Activated CD8-positive, alpha-beta T cell treated with anti-CD3 and anti-CD28 coated beads for 36 hours (primary cell): ENCODE results near the gene TRABD2A. TPM values are rescaled to one million over a fixed set of nuclear protein-coding genes. Genes with fewer than 3 reads are reported as not detected.

ENCODE experiments used
- ATAC-seq: fragments of 200-7000 bp; cut with Tn5 transposase; one replicate; pipeline ENCODE4 v1.10.0; 2021; ENCODE audit warnings: mild to moderate bottlenecking, moderate library complexity
- CTCF ChIA-PET: fragments of 350-600 bp; sonication (Branson Sonifier 250); formaldehyde crosslinking; loops from one replicate; lab custom pipeline; 2021; ENCODE audit warnings: antibody characterized with exemption; lab: Charles Lee
- POLR2A ChIA-PET: fragments of 350-600 bp; sonication (Branson Sonifier 250); formaldehyde crosslinking; loops from one replicate; lab custom pipeline; 2021; ENCODE audit warnings: antibody characterized with exemption; lab: Charles Lee
- DNase-seq: peaks from one replicate; pipeline ENCODE4 v3.0.0-alpha.2; 2020
- H3K27ac Mint-ChIP-seq: one replicate; pipeline ENCODE4 v1.8.0; 2021; ENCODE audit warnings: mild to moderate bottlenecking, mixed read lengths
- H3K27me3 Mint-ChIP-seq: one replicate; pipeline ENCODE4 v1.8.0; 2021; ENCODE audit warnings: mixed read lengths
- H3K36me3 Mint-ChIP-seq: one replicate; pipeline ENCODE4 v1.8.0; 2021; ENCODE audit warnings: low read depth, mixed read lengths
- H3K4me1 Mint-ChIP-seq: one replicate; pipeline ENCODE4 v1.8.0; 2021; ENCODE audit warnings: low read depth, mixed read lengths
- H3K4me3 Mint-ChIP-seq: one replicate; pipeline ENCODE4 v1.8.0; 2021; ENCODE audit warnings: mild to moderate bottlenecking, moderate library complexity, mixed read lengths
- H3K9me3 Mint-ChIP-seq: one replicate; pipeline ENCODE4 v1.8.0; 2021; ENCODE audit warnings: mixed read lengths
- intact Hi-C: fragments of 100-400 bp; cut with micrococcal nuclease; formaldehyde crosslinking; loops from one replicate; pipeline ENCODE4 v1.10.0; 2022
- total RNA-seq, 2 experiments: library from RNA; stranded (reverse); gene quantifications; one replicate each; pipeline ENCODE4 v1.2.3, GENCODE V29; 2021
- TF ChIP-seq, protein P1 (sequence below): fragments of 200-600 bp; IDR thresholded peaks from one replicate; pipeline ENCODE4 v1.8.0; 2022; ENCODE audit warnings: antibody characterized with exemption, mild to moderate bottlenecking

Gene TRABD2A
- total RNA-seq, 2 experiments from 2014 or later, result 56.3 to 56.4 TPM

DNA sequence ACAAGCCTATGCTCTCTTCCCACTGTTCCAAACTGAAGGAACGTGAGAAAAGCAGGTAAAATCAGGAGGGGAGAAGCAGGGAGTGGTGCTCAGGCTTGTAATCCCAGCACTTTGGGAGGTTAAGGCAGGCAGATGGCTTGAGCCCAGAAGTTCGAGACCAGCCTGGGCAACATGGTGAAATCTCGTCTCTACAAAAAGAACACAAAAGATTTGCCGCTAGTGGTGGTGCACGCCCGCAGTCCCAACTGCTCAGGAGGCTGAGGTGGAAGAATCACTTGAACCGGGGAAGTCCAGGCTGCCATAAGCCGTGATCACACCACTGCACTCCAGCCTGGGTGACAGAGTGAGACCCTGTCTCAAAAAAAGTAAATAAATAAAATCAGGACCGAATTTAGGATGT lies 23.3 kb upstream of the TRABD2A start:
- intact Hi-C loops, result loop anchor here (2.0 kb wide), 1 partner anchor 15 kb away; no protein-coding TSS in a partner anchor
- peaks cover 55% of the 10 kb centered on the region for H3K4me1 Mint-ChIP-seq
- H3K9me3 Mint-ChIP-seq, result peaks cover 3% of the 10 kb centered on the region
- ChIA-PET POLR2A (interaction anchor here (1.0 to 4.8 kb wide), 7 partner anchors 10 to 66 kb away, joined by 3 to 170 read pairs (median 10); partner anchors contain the start of gene TRABD2A), CTCF (interaction anchor here (1.2 to 5.1 kb wide), 5 partner anchors 9 to 22 kb away, joined by 3 to 60 read pairs (median 5); no protein-coding TSS in a partner anchor)
- TF ChIP-seq, protein P1, sequence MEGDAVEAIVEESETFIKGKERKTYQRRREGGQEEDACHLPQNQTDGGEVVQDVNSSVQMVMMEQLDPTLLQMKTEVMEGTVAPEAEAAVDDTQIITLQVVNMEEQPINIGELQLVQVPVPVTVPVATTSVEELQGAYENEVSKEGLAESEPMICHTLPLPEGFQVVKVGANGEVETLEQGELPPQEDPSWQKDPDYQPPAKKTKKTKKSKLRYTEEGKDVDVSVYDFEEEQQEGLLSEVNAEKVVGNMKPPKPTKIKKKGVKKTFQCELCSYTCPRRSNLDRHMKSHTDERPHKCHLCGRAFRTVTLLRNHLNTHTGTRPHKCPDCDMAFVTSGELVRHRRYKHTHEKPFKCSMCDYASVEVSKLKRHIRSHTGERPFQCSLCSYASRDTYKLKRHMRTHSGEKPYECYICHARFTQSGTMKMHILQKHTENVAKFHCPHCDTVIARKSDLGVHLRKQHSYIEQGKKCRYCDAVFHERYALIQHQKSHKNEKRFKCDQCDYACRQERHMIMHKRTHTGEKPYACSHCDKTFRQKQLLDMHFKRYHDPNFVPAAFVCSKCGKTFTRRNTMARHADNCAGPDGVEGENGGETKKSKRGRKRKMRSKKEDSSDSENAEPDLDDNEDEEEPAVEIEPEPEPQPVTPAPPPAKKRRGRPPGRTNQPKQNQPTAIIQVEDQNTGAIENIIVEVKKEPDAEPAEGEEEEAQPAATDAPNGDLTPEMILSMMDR, result no peak
- H3K27me3 Mint-ChIP-seq, result no peaks in the 10 kb centered on the region
- DNase-seq (peak; percentile 49), ATAC-seq (no peak)
- H3K36me3 Mint-ChIP-seq, result peaks cover 30% of the 10 kb centered on the region
- peak overlapping the region; percentile 93 for H3K27ac Mint-ChIP-seq
- peak overlapping the region; percentile 98 for H3K4me3 Mint-ChIP-seq

DNA sequence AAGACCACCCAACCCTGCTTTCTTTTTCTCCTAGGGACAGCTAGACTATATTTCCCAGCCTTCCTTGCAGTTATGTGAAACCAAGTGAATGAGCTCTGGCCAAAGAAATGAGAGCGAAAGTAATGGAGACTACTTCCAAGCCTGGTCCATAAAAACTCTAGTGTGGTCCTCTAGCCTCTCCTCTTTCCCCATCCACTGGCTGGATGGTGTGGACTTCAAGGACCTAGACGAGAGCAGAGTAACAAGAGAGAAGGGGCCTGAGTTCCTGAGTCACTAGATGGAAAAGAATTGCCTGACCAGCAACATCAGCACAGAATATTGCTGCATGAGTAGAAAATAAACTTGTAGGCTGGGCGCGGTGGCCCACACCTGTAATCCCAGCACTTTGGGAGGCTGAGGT lies 21.6 kb upstream of the TRABD2A start:
- intact Hi-C loops, result no loop called here
- POLR2A ChIA-PET, result interaction anchor here (0.9 to 1.1 kb wide), 2 partner anchors 14 to 23 kb away, joined by 3 read pairs; no protein-coding TSS in a partner anchor
- CTCF ChIA-PET, result interaction anchor here (1.4 to 2.8 kb wide), 3 partner anchors 14 to 23 kb away, joined by 3 to 11 read pairs (median 9); no protein-coding TSS in a partner anchor
- peaks cover 1% of the 10 kb centered on the region for H3K9me3 Mint-ChIP-seq
- TF ChIP-seq, protein P1, result no peak
- H3K4me3 Mint-ChIP-seq, result no peak overlapping the region
- H3K4me1 Mint-ChIP-seq, result peaks cover 55% of the 10 kb centered on the region
- ATAC-seq (no peak), DNase-seq (no peak)
- peak overlapping the region; percentile 26 for H3K27ac Mint-ChIP-seq
- H3K27me3 Mint-ChIP-seq, result no peaks in the 10 kb centered on the region
- peaks cover 18% of the 10 kb centered on the region for H3K36me3 Mint-ChIP-seq

GRCh38 chr2:84901593-84902120 lies 20.8 kb upstream of the TRABD2A start:
- DNase-seq (no peak), ATAC-seq (no peak)
- H3K4me1 Mint-ChIP-seq, result peaks cover 56% of the 10 kb centered on the region
- intact Hi-C loops, result no loop called here
- peaks cover 1% of the 10 kb centered on the region for H3K9me3 Mint-ChIP-seq
- POLR2A ChIA-PET, result interaction anchor here (0.9 to 1.1 kb wide), 2 partner anchors 13 to 24 kb away, joined by 3 read pairs; no protein-coding TSS in a partner anchor
- H3K36me3 Mint-ChIP-seq, result peaks cover 9% of the 10 kb centered on the region
- no peak overlapping the region for H3K4me3 Mint-ChIP-seq
- H3K27me3 Mint-ChIP-seq, result no peaks in the 10 kb centered on the region
- TF ChIP-seq, protein P1, result no peak
- CTCF ChIA-PET, result interaction anchor here (1.0 to 4.6 kb wide), 5 partner anchors 14 to 110 kb away, joined by 3 to 35 read pairs (median 9); no protein-coding TSS in a partner anchor
- H3K27ac Mint-ChIP-seq, result no peak overlapping the region

DNA sequence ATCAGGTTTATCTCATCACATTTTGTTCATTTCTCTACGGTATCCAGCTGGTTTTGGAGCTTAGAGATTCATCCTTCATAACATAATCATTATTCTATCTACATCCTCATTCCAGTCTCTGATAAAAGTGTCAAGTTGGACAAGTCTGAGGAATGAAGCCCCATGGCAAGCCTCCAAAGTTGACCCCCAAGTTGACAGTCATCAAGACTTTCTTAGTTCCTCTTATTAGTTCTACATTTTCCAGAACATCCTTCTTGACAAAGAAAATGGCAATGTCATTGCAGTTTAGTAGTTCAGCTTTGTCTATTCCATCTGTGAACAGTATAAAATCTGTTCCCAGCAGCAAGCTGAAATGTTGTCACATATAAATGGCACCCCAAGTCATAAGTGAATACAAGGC lies 20.1 kb upstream of the TRABD2A start:
- POLR2A ChIA-PET, result interaction anchor here (2.3 kb wide), 1 partner anchor 12 kb away, joined by 9 read pairs; no protein-coding TSS in a partner anchor
- Mint-ChIP-seq H3K9me3 (peaks cover 1% of the 10 kb centered on the region), H3K4me1 (peaks cover 61% of the 10 kb centered on the region), H3K36me3 (peaks cover 2% of the 10 kb centered on the region), H3K27me3 (no peaks in the 10 kb centered on the region), H3K4me3 (no peak overlapping the region), H3K27ac (no peak overlapping the region)
- CTCF ChIA-PET, result interaction anchor here (0.9 to 4.6 kb wide), 5 partner anchors 13 to 111 kb away, joined by 3 to 35 read pairs (median 3); no protein-coding TSS in a partner anchor
- ATAC-seq (no peak), DNase-seq (no peak)
- intact Hi-C loops, result no loop called here
- TF ChIP-seq, protein P1, result no peak
